ENCODE results near the gene CARNS1.

Gene CARNS1

DNA sequence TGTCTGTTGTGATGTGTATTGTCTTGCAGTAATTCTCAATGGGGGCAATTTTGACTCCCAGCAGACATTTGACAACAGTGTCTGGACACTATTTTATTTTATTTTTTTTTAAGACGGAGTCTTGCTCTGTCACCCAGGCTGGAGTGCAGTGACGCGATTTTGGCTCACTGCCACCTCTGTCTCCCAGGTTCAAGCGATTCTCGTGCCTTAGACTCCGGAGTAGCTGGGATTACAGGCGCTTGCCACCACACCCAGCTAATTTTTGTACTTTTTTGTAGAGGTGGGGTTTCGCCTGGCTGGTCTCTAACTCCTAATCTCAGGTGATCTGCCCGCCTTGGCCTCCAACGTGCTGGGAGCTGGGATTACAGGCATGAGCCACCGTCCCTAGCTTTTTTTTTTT, 14.2 kb downstream of the CARNS1 start:
- no peak for DNase-seq

DNA sequence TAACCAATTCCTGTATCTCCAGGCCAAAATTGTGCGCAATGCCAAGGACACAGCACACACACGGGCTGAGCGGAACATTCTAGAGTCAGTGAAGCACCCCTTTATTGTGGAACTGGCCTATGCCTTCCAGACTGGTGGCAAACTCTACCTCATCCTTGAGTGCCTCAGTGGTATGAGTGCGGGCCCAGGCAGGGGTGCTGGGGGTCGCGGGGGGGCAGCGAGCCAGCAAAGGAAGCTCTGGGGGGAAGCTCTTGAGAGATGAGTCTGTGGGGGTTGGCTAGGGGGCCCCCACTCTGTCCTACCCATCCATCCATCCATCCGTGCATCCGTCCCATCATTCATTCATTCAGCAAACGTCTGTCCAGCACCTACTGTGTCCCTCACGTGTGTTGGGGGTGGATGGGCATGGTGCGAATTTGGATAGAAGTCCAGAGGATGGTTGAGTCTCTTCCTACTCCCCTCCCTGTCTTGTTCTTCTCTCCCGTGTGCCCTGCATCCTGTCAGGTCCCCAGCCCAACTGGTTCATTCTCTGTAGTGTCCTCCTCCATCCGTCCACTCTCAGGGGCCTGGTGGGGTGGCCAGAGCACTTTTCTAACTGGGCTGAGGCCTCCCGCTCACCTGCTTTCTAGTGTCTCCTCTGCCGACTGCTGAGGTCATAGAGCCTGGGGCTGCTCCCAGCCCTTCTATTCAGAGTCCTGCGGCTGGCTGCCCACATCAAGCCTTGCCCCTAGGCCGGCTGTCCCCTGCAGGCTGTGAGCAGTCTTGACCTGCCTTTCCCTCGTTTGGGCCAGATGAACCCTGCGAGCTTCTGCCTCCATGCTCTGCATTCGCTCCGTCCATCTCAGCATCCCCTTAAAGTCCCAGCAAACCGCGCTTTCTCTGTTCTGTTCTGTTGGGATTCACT, 16.1 kb downstream of the CARNS1 start:
- DNase-seq = no peak

DNA sequence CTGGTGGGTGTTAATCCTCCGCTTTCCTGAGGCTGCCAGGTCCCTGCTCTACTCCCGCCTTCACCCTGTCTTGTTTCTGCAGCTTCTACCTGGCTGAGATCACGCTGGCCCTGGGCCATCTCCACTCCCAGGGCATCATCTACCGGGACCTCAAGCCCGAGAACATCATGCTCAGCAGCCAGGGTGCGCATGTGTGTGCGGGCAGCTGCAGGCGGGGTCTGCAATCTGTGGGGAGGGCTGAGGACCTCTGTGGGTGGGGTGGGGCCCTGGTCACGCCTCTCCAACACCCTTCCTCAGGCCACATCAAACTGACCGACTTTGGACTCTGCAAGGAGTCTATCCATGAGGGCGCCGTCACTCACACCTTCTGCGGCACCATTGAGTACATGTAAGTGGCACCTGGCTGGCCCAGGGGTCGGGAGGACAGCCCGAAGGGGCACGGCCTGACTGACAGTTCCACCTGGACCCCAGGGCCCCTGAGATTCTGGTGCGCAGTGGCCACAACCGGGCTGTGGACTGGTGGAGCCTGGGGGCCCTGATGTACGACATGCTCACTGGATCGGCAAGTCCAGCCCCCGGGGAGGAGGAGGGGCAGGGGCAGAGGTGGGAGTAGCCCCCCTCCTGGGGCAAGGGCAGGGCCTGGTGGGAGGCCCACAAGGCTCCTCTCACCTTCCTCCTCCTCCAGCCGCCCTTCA, 17.3 kb downstream of the CARNS1 start:
- no peak for DNase-seq

DNA sequence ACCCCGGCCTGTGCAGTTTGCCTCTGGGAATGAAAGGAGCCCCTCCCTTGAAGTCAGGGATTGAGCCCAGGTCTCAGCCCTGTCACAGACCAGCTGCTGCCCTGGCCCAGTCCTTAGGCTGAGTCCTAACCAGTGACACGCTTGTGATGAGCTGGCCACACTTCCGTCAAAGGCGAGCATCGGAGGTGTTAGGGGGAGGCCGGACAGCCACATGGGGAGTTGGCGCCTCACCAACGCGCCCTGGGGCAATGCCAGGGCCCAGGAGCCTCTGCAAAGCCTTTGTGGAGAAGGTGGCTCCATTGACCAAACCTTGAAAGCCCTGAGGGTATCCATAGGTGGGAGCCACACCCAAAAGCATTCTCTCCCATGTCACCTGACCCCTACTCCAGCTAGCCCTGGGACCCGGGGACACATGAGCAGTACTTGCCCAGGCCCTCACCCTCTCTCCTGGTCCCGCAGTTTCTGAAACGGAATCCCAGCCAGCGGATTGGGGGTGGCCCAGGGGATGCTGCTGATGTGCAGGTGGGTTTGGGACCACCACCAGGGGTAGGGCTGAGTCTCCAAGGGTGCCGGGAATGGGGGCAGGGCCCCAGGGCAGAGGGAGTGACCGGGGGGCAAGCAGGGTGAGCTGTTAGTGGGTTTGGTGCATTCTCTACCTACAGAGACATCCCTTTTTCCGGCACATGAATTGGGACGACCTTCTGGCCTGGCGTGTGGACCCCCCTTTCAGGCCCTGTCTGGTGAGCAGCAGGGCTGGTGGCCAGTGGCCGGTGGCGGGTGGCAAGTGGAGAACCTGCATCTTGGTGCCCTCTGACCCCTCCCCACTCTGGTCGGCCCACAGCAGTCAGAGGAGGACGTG, 18.3 kb downstream of the CARNS1 start:
- DNase-seq = no peak

DNA sequence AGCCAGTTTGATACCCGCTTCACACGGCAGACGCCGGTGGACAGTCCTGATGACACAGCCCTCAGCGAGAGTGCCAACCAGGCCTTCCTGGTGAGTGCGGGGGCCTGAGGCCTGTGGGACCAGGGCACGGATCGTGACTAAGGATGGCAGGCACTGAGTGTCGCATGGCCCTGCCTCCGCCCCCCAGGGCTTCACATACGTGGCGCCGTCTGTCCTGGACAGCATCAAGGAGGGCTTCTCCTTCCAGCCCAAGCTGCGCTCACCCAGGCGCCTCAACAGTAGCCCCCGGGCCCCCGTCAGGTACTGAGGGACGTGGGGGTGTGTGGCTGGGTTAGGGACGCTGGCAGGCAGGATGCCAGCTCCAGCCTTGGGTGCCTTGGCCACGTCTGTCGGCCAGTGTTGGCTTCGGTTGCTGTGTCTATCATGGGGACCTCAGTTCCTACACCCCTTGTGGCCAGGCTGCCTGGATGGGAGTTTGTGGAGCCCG, 19.0 kb downstream of the CARNS1 start:
- DNase-seq = no peak

DNA sequence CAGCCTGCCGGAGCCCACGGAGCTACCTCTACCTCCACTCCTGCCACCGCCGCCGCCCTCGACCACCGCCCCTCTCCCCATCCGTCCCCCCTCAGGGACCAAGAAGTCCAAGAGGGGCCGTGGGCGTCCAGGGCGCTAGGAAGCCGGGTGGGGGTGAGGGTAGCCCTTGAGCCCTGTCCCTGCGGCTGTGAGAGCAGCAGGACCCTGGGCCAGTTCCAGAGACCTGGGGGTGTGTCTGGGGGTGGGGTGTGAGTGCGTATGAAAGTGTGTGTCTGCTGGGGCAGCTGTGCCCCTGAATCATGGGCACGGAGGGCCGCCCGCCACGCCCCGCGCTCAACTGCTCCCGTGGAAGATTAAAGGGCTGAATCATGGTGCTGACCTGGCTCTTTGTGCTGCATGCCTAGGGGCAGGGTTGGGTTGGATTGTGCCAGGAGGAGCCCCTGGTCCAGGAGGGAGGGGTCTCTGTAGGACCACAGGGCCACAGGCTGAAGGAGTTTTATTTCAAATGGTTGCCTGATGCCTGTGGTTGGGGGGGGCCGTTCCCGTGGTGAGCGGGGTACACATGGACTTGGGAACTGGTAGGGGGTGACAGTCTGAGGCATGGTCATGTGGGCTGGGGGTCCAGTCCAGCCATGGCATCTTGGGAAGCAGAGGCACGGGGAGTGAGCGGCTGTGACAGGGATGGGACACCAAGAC, 19.7 kb downstream of the CARNS1 start:
- DNase-seq = no peak

DNA sequence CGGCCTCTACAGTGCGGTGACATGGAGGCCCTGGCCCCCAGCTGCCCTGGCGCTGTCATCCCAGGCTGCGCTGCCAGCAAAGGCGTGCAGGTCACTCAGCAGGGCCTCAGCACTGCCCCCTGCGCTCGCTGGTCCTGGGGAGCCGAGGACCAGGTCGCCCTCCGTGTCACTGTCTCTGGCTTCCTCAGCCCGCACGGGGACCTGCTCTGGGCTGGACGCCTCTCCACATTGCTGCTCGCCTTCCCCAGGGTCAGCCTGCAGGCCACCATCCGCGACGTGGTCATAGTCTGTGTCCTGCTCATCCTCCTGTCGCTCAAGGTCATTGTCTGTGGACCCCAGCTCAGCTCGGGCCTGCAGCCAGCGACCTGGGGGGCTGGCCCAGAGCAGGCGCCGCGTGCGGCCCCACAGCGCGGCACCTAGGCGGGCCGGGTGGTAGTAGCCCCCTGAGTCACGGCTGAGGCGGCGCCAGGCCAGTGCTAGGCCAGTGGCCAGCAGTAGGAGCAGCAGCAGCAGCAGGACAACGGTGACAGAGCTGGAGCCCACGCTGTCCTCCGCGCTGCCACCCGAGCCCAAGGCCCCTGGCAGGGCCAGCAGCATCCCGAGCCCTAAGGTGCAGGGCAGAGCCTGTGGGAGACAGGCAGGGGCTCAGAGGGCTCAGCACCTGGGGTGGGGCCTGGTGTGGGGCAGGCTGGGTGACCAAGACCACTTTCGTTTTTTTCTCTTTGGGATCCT, 20.4 kb downstream of the CARNS1 start:
- DNase-seq = no peak

DNA sequence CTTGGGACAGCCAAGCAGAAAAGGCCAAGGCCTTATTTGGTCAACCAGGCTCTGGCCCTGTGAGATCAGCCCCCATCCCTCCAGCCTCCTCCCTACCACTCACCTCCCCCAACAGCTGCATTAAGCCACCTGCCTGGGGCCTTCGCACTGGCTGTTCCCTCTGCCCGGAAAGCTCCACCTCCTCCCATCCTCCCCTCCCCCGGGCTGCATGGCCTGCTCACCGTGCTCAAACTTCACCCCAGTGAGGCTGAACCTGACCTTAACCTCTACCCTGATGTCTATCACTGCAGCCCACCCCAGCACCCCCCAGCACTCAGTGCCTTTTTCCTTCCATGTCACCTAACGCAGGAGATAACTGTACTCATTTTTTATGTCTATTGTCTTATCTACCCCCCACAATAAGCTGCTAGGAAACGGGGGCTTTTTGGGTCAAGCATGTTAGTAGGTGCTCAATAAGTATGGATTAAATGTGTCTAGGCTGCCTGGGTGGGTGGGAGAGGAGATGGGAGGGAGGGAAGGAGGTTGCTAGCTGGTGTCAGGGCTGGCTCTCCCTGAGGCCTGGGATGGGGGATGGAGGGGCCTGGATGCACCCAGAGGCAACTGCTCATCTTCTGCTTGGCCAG, 21.1 kb downstream of the CARNS1 start:
- DNase-seq = no peak

DNA sequence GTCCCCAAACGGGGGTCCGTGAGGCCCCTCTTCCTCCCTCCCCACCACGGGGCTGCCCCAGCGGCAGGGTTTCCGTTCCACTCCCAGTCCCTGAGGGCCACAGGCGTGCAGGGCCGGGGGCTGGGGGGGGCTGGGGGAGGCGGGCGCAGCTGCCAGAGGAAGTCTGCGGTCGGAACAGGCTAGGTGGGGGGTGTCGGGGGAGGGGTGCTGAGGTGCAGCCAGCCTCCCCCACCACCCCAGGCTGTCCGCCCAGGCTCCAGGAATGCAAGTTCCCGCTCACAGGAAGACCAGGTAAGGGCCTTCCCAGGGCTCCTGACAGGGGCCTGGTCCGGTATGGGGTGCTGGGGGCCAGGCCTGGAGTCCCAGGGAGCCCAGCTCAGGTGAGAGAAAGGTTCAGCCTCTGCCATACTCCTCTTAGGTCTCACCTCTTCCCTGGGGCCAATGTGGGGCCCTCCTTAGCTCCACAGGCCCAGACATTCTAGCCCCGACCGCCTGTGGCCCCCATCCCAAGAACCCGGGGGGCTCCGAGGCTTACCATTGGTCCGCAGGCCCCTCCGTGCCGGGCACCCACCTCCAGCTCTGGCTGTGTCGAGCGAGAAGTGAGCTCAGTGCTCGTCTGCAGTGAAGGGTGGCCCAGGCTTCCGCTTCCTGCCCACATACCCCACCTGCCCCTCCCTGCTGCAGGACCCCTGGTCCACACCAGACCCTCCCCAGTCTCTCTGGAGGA, 21.8 kb downstream of the CARNS1 start, which contains the start of gene PTPRCAP:
TSS of gene PTPRCAP (minus strand) at position 601 of the 727 bp plus-strand sequence. CDS start at position 538, 63 bp downstream.
- no peak for DNase-seq

DNA sequence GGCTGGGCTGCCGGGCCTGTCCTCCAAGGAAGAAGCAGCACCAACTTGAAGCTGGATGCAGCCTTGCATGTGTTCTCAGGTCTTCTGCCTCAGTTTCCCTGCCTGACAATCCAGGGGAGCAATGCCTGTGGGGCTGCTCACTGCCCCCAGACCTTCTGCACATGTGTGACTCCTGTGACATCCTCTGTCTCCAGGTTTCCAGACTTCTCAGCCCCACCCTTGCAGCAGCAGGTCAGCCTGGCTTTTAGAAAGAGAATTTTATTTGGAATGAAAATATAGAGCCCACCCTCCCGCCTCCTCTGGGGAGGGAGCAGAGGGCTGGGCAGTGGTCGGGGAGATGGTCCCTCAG, 22.3 kb downstream of the CARNS1 start:
- no peak for DNase-seq

DNA sequence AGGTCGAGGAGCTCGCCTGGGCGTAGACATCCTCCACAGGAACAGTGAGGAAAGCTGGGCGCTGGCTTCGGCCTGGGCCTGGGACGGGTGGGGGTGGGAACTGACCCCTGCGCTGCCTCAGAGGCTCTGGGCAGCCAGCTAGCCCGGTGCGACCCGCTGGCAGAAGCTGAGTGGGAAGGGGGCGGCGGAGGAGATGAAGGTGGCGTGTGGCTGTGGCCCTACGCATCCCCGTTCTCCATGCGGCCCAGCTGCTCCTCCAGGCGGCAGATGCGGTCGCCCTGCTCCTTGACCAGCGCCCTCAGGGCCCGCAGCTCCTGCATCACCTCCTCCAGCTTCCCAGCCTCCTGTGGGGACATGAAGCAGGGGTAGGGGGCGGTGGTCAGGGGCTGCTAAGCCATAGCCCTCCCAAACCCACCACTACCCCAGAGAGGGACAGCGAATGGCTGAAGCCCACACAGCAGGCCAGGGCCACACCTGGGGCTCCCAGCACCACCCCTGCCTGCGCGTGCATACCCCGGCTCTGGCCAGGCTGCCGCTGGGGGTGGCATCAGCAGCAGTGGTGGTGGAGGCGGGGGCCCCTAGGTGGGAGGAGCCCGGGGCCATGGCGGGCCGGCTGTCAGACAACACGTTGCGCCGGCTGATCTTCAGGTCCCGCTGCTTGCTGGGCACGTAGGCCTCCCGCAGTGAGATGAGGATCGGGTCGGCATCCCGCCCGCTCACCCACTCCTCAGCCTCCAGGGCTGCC, 22.9 kb downstream of the CARNS1 start:
- DNase-seq = no peak

DNA sequence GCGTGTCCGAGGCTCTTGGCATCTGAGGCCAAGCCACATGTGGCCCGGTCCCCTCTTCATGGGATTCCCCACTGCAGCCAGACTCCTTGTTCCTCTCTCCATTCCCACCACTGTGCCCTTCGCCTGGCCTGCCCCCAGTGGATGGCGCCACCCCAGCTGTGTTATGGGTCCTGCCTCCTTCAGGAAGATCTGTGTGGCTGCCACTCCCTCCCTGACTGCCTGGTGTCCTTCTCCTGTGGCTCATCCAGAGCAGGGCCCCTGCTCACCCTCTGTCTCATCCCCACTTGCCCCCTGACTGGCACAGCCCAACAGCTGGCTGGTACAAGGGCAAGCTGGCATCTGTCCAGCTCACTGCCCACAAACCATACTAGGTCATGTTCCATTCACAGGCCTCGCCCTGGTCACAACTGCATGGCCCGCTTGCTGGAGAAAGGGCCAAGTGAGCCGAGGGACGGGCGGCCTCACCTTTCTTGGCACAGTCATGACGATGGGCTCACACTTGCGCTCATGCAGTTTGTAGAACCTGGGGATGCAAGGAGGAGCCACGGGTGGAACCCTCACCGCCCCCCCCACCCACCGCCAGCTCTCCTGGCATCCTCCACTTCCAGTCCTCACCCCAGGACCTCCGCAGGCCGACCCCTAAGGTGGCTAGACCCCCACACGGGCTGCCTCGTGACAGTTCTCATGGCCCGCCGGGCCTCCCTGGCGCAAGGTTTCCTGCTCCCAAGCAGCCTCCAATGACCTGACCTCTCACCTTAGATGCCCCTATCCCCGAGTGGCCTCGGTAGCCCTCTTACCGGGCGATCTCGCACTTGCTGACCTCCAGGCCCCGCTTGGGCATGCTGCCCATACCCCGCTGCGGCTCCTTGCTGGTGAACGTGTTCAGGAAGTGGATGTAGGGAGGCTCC, 24.1 kb downstream of the CARNS1 start:
- no peak for DNase-seq

DNA sequence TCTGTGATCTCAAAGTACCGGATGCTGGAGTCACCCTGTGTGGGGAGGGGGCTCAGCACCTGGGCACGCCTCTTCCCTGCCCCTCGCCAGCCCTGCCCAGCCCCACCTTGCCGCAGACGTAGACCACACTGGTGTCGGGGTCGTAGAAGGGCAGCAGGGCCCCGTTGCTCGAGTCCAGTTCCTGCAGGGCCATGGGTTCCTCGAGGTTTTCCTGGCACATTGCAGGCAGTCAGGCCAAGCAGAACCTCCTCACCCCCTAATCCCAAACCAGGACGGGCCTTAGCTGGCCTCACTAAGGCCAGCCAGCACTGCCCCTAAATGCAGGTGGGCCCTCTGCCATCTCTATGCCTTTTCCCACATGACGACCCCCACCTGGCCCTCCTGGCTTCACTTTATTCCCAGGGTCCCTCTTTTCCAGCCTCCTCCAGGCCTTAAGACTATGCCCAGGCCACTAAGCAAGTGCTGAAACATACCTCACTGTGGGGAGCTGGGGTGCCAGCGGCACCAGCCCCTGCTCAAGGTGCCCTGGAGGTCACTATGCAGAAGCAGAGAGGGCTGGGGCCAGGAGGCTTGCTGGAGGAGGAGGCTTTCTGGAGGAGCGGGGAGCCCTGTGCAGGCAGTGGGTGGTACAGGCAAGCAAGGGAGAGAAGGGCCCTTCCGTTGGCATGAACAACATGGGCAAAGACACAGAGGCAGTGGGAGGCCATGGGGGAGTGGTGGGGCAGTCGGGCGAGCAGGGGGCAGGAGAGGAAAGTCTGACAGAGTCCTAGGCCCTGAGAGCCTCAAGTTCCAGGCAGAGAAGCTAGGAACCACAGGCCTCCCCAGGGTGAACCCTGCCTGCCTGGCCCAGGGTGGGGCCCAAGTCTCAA, 25.0 kb downstream of the CARNS1 start:
- no peak for DNase-seq

DNA sequence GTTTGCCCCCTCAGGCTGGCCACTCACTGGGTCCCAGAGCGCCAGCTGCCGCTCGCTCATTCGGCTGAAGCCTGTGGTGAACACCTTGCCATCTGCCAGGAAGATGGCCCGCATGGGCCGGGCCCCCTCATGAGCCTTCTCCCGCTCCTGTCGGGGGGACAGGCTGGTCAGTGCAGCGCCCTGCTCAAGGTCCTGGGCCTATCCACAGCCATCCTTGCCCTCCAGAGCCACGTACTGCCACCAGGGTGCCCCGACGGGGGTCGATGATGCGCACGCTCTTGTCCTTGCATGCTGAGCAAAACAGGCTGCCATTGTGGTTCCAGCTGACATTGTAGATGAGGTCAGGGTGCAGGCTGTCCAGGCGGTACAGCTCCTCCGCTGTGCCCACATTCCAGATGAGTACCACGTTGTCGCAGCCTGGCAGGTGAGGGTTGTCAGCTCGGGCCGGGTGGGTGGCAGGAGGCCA, 25.7 kb downstream of the CARNS1 start:
- no peak for DNase-seq

DNA sequence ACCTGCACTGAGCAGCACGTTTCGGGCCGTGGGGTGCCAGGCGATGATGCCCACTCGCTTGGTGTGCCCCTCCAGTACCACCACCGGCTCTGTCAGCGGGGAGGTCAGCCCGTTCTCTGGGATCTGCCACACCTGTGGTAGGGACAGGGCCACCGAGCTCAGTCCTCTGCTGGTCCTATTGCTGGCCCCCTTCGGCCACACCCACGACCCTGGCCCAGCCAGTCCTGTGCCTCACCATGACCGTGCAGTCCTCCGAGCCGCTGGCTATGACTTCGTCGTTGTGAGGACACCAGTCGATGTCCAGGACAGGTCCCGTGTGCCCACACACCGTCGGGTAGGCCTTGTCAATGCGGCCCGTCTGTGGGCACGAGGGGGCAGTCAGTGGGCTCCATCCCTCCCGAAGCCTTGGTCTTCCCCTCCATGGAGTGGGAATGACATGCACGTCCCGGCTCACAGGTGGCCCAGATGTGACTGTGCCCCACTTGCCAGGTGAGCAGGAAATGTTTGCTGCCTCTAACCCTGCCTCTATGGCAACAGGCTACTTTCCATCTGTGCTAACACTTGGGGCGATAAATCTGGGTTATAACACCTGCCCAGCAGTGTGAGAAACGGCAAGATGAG, 26.4 kb downstream of the CARNS1 start:
- no peak for DNase-seq

DNA sequence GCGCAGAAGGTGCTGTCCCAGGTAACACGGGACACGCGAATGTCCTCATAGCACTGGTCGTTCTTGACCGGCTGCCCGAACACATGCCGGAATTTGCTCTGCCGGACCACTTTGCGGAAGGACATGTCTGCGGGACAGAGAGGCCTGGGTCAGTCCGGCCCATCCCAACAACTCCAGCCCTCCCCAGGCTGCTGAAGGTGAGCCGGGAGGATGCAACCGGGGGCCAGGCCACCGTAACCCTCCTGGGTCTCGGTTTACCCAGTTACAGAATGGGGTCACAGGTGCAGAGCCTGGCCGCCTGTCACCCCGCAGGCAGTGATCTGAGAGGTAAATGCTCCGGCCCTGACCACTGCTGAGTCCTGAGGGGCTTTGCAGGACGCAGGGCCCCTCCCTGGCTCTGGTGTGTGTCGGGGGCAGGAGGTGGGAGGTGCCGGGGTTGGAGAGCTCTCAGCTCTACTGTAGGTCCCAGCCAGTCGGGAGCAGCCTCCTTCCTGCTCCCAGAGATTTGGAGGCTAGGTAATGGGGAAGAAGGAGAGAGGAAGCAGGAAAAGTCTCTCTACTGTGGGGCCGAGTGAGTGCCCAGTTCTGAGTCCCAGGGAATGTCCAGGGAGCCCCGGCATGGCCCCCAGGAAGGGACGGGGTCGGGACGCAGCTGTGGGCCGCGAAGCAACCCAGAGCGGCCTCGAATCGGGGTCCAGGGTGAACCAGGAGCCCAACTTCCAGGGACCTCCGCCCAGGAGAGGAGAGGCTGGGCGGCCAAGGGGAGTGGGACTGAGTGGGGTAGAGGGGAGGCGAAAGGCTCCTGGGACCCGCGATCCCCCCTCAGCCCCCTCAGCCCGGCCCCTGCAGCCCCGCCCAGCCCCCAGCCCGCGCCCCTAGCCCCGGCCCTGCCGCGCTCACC, 27.3 kb downstream of the CARNS1 start:
- DNase-seq = no peak

All from NCI-H345 (cell line).